WTC11 (cell line): ENCODE results near the gene GTF3C1. TPM values are rescaled to one million over a fixed set of nuclear protein-coding genes. Genes with fewer than 3 reads are reported as not detected.

ENCODE experiments used
- ATAC-seq: fragments of 200-7000 bp; cut with Tn5 transposase; 2 replicates; pipeline ENCODE4 v1.10.0; 2021; ENCODE audit warnings: mild to moderate bottlenecking, moderate library complexity
- CTCF ChIA-PET: fragments of 300-600 bp; sonication (Branson Sonifier 250); formaldehyde crosslinking; loops from one replicate; lab custom pipeline; 2021; ENCODE audit warnings: antibody characterized with exemption; lab: Charles Lee
- POLR2A ChIA-PET: fragments of 350-600 bp; sonication (Branson Sonifier 250); formaldehyde crosslinking; loops from one replicate; lab custom pipeline; 2021; ENCODE audit warnings: antibody characterized with exemption; lab: Charles Lee
- DNase-seq: peaks from one replicate; pipeline ENCODE4 v3.0.0; 2021; ENCODE audit warnings: low spot score
- H3K27ac Mint-ChIP-seq: 2 replicates; pipeline ENCODE4 v1.8.0; 2021; ENCODE audit warnings: mixed read lengths
- H3K27me3 Mint-ChIP-seq: 2 replicates; pipeline ENCODE4 v1.8.0; 2021; ENCODE audit warnings: low read depth, mild to moderate bottlenecking, moderate library complexity, mixed read lengths
- H3K36me3 Mint-ChIP-seq: 2 replicates; pipeline ENCODE4 v1.8.0; 2021; ENCODE audit warnings: mixed read lengths
- H3K4me1 Mint-ChIP-seq: 2 replicates; pipeline ENCODE4 v1.8.0; 2022; ENCODE audit warnings: mixed read lengths
- H3K4me3 Mint-ChIP-seq: 2 replicates; pipeline ENCODE4 v1.8.0; 2021; ENCODE audit warnings: mild to moderate bottlenecking, moderate library complexity, mixed read lengths
- H3K9me3 Mint-ChIP-seq: 2 replicates; pipeline ENCODE4 v1.8.0; 2021; ENCODE audit warnings: mixed read lengths
- CREB1 ChIP-seq: sonication (generic); formaldehyde crosslinking; IDR thresholded peaks from 2 replicates; pipeline ENCODE4 v1.8.0; 2023; ENCODE audit warnings: mild to moderate bottlenecking, missing genetic modification reagents
- CTCF ChIP-seq: fragments of 200-600 bp; IDR thresholded peaks from 2 replicates; pipeline ENCODE4 v1.8.0; 2022; ENCODE audit warnings: antibody characterized with exemption
- EMX1 ChIP-seq: fragments of 250-450 bp; sonication (Bioruptor Pico); IDR thresholded peaks from 2 replicates; pipeline ENCODE4 v1.8.0; 2021; ENCODE audit warnings: mild to moderate bottlenecking
- ERG ChIP-seq: fragments of 250-450 bp; sonication (Bioruptor Pico); IDR thresholded peaks from 2 replicates; pipeline ENCODE4 v1.8.0; 2021; ENCODE audit warnings: mild to moderate bottlenecking
- FOXP4 ChIP-seq: sonication (generic); formaldehyde crosslinking; IDR thresholded peaks from 2 replicates; pipeline ENCODE4 v1.8.0; 2022; ENCODE audit warnings: mild to moderate bottlenecking, missing genetic modification reagents
- GABPB1 ChIP-seq: sonication (generic); formaldehyde crosslinking; IDR thresholded peaks from 2 replicates; pipeline ENCODE4 v1.8.1; 2023; ENCODE audit warnings: mild to moderate bottlenecking, missing genetic modification reagents
- GTF2I ChIP-seq: fragments of 250-450 bp; sonication (Bioruptor Pico); conservative IDR thresholded peaks from 2 replicates; pipeline ENCODE4 v1.4.0; 2021; ENCODE audit warnings: mild to moderate bottlenecking
- IRF2 ChIP-seq: sonication (generic); formaldehyde crosslinking; IDR thresholded peaks from 2 replicates; pipeline ENCODE4 v1.8.0; 2022; ENCODE audit warnings: low read depth, missing genetic modification reagents, borderline replicate concordance
- NFE2L1 ChIP-seq: sonication (generic); formaldehyde crosslinking; IDR thresholded peaks from 2 replicates; pipeline ENCODE4 v1.8.1; 2023; ENCODE audit warnings: missing genetic modification reagents
- NR2C2 ChIP-seq: sonication (generic); formaldehyde crosslinking; IDR thresholded peaks from 2 replicates; pipeline ENCODE4 v1.8.0; 2022; ENCODE audit warnings: mild to moderate bottlenecking, missing genetic modification reagents
- PRDM15 ChIP-seq: sonication (generic); formaldehyde crosslinking; IDR thresholded peaks from 2 replicates; pipeline ENCODE4 v1.8.0; 2022; ENCODE audit warnings: missing genetic modification reagents
- SOX15 ChIP-seq: fragments of 250-450 bp; sonication (Bioruptor Pico); IDR thresholded peaks from 2 replicates; pipeline ENCODE4 v1.9.0; 2021; ENCODE audit warnings: mild to moderate bottlenecking
- TEAD1 ChIP-seq: sonication (generic); formaldehyde crosslinking; IDR thresholded peaks from 2 replicates; pipeline ENCODE4 v1.8.0; 2022; ENCODE audit warnings: mild to moderate bottlenecking, missing genetic modification reagents
- ZBTB21 ChIP-seq: sonication (generic); formaldehyde crosslinking; IDR thresholded peaks from 2 replicates; pipeline ENCODE4 v1.8.1; 2023; ENCODE audit warnings: mild to moderate bottlenecking, missing genetic modification reagents, borderline replicate concordance
- ZNF138 ChIP-seq: sonication (generic); formaldehyde crosslinking; conservative IDR thresholded peaks from 2 replicates; pipeline ENCODE4 v1.8.1; 2022; ENCODE audit warnings: mild to moderate bottlenecking, moderate library complexity, missing genetic modification reagents
- ZNF219 ChIP-seq: sonication (generic); formaldehyde crosslinking; IDR thresholded peaks from 2 replicates; pipeline ENCODE4 v1.8.0; 2023; ENCODE audit warnings: missing genetic modification reagents, mild to moderate bottlenecking, borderline replicate concordance
- ZNF281 ChIP-seq: sonication (generic); formaldehyde crosslinking; IDR thresholded peaks from 2 replicates; pipeline ENCODE4 v1.8.0; 2023; ENCODE audit warnings: mild to moderate bottlenecking, missing genetic modification reagents
- ZNF671 ChIP-seq: fragments of 250-450 bp; sonication (Bioruptor Pico); IDR thresholded peaks from 2 replicates; pipeline ENCODE4 v1.8.0; 2021; ENCODE audit warnings: mild to moderate bottlenecking
- ZSCAN18 ChIP-seq: fragments of 250-450 bp; sonication (Bioruptor Pico); IDR thresholded peaks from 2 replicates; pipeline ENCODE4 v2.1.2; 2022; ENCODE audit warnings: mild to moderate bottlenecking, moderate library complexity
- total RNA-seq: library from RNA; stranded (reverse); gene quantifications from 3 replicates; pipeline ENCODE4 v1.2.3, GENCODE V29; 2021

The GTF3C1 gene
- total RNA-seq, 1 experiment from 2014 or later, result 146 TPM

GRCh38 chr16:27505297-27506236 lies 44.1 kb downstream of the GTF3C1 start (continued):
- TF ChIP-seq CTCF, result no peak

- no peak overlapping the region for H3K4me3 Mint-ChIP-seq
- ChIA-PET POLR2A (no interaction called here), CTCF (interaction anchor here (2.6 kb wide), 1 partner anchor 12 kb away, joined by 16 read pairs; no protein-coding TSS in a partner anchor)
- H3K4me1 Mint-ChIP-seq, result no peaks in the 10 kb centered on the region
- H3K27me3 Mint-ChIP-seq, result no peaks in the 10 kb centered on the region
- DNase-seq, result no peak
- H3K27ac Mint-ChIP-seq, result no peak overlapping the region
- H3K36me3 Mint-ChIP-seq, result peaks cover 86% of the 10 kb centered on the region
- TF ChIP-seq ZNF219, result no peak
- TF ChIP-seq ERG (CRISPR knock-in tag), result no peak
- no peak for TF ChIP-seq PRDM15 (CRISPR knock-in tag)
- no peak for TF ChIP-seq ZSCAN18 (CRISPR knock-in tag)
- no peak for TF ChIP-seq GTF2I (CRISPR knock-in tag)
- TF ChIP-seq IRF2 (CRISPR knock-in tag), result no peak
- TF ChIP-seq ZNF138 (CRISPR knock-in tag), result no peak
- TF ChIP-seq ZNF671 (CRISPR knock-in tag), result no peak
- TF ChIP-seq SOX15 (CRISPR knock-in tag), result no peak
- TF ChIP-seq NR2C2, result no peak
- no peak for TF ChIP-seq EMX1
- TF ChIP-seq FOXP4 (CRISPR knock-in tag), result no peak
- TF ChIP-seq ZNF281 (CRISPR knock-in tag), result no peak
- TF ChIP-seq NFE2L1 (CRISPR knock-in tag), result no peak
- TF ChIP-seq ZBTB21 (CRISPR knock-in tag), result no peak
- TF ChIP-seq CREB1 (CRISPR knock-in tag), result no peak
- no peak for TF ChIP-seq TEAD1
- TF ChIP-seq GABPB1, result no peak
- no peaks in the 10 kb centered on the region for H3K9me3 Mint-ChIP-seq
- no peak for ATAC-seq
Observed at GRCh38 chr16:27503662-27504061, 46.1 kb downstream of the GTF3C1 start.
